Natural killer cell (primary cell): ENCODE measurements around the gene SPAG16. TPM values are rescaled to one million over a fixed set of nuclear protein-coding genes. Genes with fewer than 3 reads are reported as not detected.

ENCODE experiments used
- ATAC-seq, 3 donors: fragments of 150-1000 bp in 2 of 3; fragments of 200-7000 bp in 1 of 3; cut with Tn5 transposase; 1 replicate in 1 of 3; 2 replicates in 2 of 3; pipeline ENCODE4 v1.10.0; 2021; ENCODE audit warnings: mild to moderate bottlenecking in 2 of 3, moderate library complexity in 2 of 3
- DNase-seq, 2 donors: peaks; one replicate each; pipeline versions ENCODE4 v3.0.0 to v3.0.0-alpha.2; 2013 to 2021; ENCODE audit warnings: mixed read lengths in 1 of 2
- H3K27ac ChIP-seq: one replicate; pipeline ENCODE4 v1.5.1; 2013; ENCODE audit warnings: mild to moderate bottlenecking, low read length
- H3K27me3 ChIP-seq: one replicate; pipeline ENCODE4 v1.6.1; 2013; ENCODE audit warnings: low read length; ENCODE audit not compliant: control insufficient read depth, insufficient read depth
- H3K36me3 ChIP-seq: one replicate; pipeline ENCODE4 v1.6.1; 2013; ENCODE audit warnings: low read length; ENCODE audit not compliant: control insufficient read depth, insufficient read depth
- H3K4me1 ChIP-seq: one replicate; pipeline ENCODE4 v1.6.1; 2013; ENCODE audit warnings: low read length; ENCODE audit not compliant: control insufficient read depth, insufficient read depth
- H3K4me3 ChIP-seq: one replicate; pipeline ENCODE4 v1.5.1; 2013; ENCODE audit warnings: low read length
- H3K9me3 ChIP-seq: one replicate; pipeline ENCODE4 v1.6.1; 2013; ENCODE audit warnings: low read length; ENCODE audit not compliant: control insufficient read depth, insufficient read depth
- H3K27ac Mint-ChIP-seq, 2 donors: one replicate each; pipeline ENCODE4 v1.8.0; 2022; ENCODE audit warnings: mild to moderate bottlenecking in 2 of 2, mixed read lengths in 2 of 2, moderate library complexity in 1 of 2
- H3K27me3 Mint-ChIP-seq, 2 donors: one replicate each; pipeline ENCODE4 v1.8.0; 2022; ENCODE audit warnings: low read depth in 2 of 2, mixed read lengths in 2 of 2
- H3K36me3 Mint-ChIP-seq: one replicate; pipeline ENCODE4 v1.8.0; 2022; ENCODE audit warnings: mixed read lengths
- H3K4me1 Mint-ChIP-seq, 2 donors: one replicate each; pipeline ENCODE4 v1.8.0; 2022; ENCODE audit warnings: mixed read lengths in 2 of 2
- H3K4me3 Mint-ChIP-seq: one replicate; pipeline ENCODE4 v1.8.0; 2022; ENCODE audit warnings: mild to moderate bottlenecking, moderate library complexity, mixed read lengths
- H3K9me3 Mint-ChIP-seq, 2 donors: one replicate each; pipeline ENCODE4 v1.8.0; 2022; ENCODE audit warnings: mixed read lengths in 2 of 2
- WGBS: methylation state at CpG from one replicate; pipeline ENCODE4 v1.1.7; 2013; ENCODE audit warnings: missing lambda C conversion rate; ENCODE audit not compliant: insufficient coverage; 5-methylcytosine and 5-hydroxymethylcytosine counted together
- intact Hi-C: fragments of 100-400 bp; cut with micrococcal nuclease; formaldehyde crosslinking; loops from one replicate; pipeline ENCODE4 v1.14.2; 2022
- total RNA-seq, 4 donors: library from RNA; stranded (reverse); fragments of 120-200 nt in 1 of 4; gene quantifications; one replicate each; pipeline versions ENCODE4 v1.2.3 to v1.2.4, GENCODE V29; 2013 to 2022
- TF ChIP-seq, protein P1 (sequence below): fragments of 200-600 bp; IDR thresholded peaks from one replicate; pipeline ENCODE4 v1.8.0; 2022; ENCODE audit warnings: antibody characterized with exemption

The SPAG16 gene
- total RNA-seq, 3 donors from 2014 or later (not counting 1 experiment from before 2014, with no cell fraction given): 3.5 to 5.8 (median 4.0) TPM

DNA sequence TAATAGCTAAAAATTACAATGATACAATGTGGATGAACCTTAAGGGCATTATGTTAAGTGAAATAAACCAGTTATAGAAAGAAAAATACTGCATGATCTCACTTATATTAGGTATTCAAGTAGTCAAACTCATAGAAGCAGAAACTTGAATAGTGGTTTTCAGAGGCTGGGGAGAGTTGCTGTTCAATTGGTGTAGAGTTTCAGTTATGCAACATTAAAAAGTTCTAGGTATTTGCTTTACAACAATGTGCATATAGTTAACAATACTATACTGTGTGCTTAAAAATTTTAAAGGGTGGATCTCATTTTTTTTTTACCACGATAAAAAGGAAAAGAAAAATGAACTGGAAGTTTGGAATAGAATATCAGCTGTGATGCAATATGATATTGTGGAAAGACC lies 479.1 kb downstream of the SPAG16 start:
- H3K36me3 Mint-ChIP-seq: no peaks in the 10 kb centered on the region
- Histone ChIP-seq H3K4me3 (no peak overlapping the region), H3K27ac (no peak overlapping the region), H3K4me1 (no peaks in the 10 kb centered on the region), H3K27me3 (no peaks in the 10 kb centered on the region), H3K9me3 (no peaks in the 10 kb centered on the region), H3K36me3 (no peaks in the 10 kb centered on the region)
- no peak overlapping the region for H3K27ac Mint-ChIP-seq
- intact Hi-C loops: no loop called here
- peaks cover 5 to 8% of the 10 kb centered on the region in 2 donors for H3K9me3 Mint-ChIP-seq
- no peak for ATAC-seq
- 86% methylated on average over 1 of the region's 1 CpG for WGBS
- H3K4me3 Mint-ChIP-seq: no peak overlapping the region
- DNase-seq: no peak
- TF ChIP-seq, protein P1, sequence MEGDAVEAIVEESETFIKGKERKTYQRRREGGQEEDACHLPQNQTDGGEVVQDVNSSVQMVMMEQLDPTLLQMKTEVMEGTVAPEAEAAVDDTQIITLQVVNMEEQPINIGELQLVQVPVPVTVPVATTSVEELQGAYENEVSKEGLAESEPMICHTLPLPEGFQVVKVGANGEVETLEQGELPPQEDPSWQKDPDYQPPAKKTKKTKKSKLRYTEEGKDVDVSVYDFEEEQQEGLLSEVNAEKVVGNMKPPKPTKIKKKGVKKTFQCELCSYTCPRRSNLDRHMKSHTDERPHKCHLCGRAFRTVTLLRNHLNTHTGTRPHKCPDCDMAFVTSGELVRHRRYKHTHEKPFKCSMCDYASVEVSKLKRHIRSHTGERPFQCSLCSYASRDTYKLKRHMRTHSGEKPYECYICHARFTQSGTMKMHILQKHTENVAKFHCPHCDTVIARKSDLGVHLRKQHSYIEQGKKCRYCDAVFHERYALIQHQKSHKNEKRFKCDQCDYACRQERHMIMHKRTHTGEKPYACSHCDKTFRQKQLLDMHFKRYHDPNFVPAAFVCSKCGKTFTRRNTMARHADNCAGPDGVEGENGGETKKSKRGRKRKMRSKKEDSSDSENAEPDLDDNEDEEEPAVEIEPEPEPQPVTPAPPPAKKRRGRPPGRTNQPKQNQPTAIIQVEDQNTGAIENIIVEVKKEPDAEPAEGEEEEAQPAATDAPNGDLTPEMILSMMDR: no peak
- no peaks in the 10 kb centered on the region for H3K4me1 Mint-ChIP-seq
- no peaks in the 10 kb centered on the region for H3K27me3 Mint-ChIP-seq

DNA sequence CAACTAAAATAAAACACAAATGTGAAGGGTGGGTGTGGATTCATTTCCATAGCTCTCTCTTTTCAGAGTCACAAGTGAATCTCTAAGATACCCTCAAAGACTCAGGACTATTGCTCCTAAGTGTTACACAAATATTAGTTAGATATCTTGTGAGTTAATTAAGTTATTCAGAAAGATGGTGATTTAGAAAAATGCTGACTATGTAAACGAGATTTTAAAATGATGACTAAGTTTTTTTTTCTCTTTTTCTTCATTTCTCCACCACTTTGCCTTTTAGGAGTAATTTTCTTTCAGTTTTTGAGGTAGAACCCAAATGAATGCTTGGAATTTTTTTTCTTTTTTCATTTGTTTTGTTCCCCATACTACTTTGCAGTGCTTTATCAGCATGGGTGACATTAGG lies 479.7 kb downstream of the SPAG16 start:
- WGBS: no CpG with 5 or more reads among the region's 1 CpG
- Mint-ChIP-seq H3K4me3 (no peak overlapping the region), H3K27ac (no peak overlapping the region), H3K36me3 (no peaks in the 10 kb centered on the region), H3K27me3 (no peaks in the 10 kb centered on the region), H3K4me1 (no peaks in the 10 kb centered on the region), H3K9me3 (peaks cover 5 to 6% of the 10 kb centered on the region in 2 donors)
- no peak for ATAC-seq
- Histone ChIP-seq H3K27me3 (no peaks in the 10 kb centered on the region), H3K36me3 (no peaks in the 10 kb centered on the region), H3K4me1 (no peaks in the 10 kb centered on the region), H3K9me3 (no peaks in the 10 kb centered on the region), H3K27ac (no peak overlapping the region), H3K4me3 (no peak overlapping the region)
- intact Hi-C loops: no loop called here
- DNase-seq: no peak
- TF ChIP-seq, protein P1: no peak

DNA sequence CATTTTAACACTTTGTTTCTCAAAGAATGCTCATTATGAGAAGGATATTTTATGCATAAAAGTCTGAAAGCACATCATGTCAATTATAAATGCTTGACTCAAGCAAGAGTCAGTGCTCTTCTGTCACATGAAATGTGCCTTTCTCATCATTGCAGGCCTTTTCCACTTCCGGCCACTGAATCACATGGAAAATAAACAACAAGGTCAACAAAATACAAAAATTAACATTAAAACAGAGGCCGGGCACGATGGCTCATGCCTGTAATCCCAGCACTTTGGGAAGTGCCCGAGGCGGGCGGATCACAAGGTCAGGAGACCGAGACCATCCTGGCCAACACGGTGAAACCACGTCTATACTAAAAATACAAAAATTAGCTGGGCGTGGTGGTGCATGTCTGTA lies 480.6 kb downstream of the SPAG16 start:
- Histone ChIP-seq H3K9me3 (no peaks in the 10 kb centered on the region), H3K27ac (no peak overlapping the region), H3K4me3 (no peak overlapping the region), H3K27me3 (no peaks in the 10 kb centered on the region), H3K4me1 (no peaks in the 10 kb centered on the region), H3K36me3 (no peaks in the 10 kb centered on the region)
- Mint-ChIP-seq H3K9me3 (peaks cover 5 to 6% of the 10 kb centered on the region in 2 donors), H3K36me3 (no peaks in the 10 kb centered on the region), H3K27ac (no peak overlapping the region), H3K4me1 (no peaks in the 10 kb centered on the region), H3K4me3 (no peak overlapping the region), H3K27me3 (no peaks in the 10 kb centered on the region)
- DNase-seq: no peak
- WGBS: 92% methylated on average over 10 of the region's 10 CpGs
- TF ChIP-seq, protein P1: no peak
- intact Hi-C loops: no loop called here
- no peak for ATAC-seq

DNA sequence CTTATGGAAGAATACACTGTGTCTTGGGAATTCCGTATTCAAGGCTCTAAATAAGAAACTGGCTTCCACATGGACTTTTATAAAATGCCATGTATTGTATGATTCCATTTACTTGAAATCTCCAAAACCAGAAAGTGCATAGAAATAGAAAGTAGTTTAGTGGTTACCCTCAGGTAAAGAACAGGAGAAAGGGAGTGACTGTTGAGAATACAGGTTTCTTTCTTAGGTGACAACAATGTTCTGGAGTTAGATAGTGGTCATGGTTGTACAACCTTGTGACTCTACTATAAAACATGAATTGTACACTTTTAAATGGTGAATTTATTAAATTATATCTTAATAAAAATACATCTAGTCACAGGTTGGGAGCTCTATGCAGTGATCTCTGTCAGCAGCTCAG lies 481.8 kb downstream of the SPAG16 start:
- intact Hi-C loops: no loop called here
- Mint-ChIP-seq H3K4me3 (no peak overlapping the region), H3K9me3 (peaks cover 5% of the 10 kb centered on the region in 2 donors), H3K4me1 (no peaks in the 10 kb centered on the region), H3K36me3 (no peaks in the 10 kb centered on the region), H3K27ac (no peak overlapping the region), H3K27me3 (no peaks in the 10 kb centered on the region)
- no peaks in the 10 kb centered on the region for H3K9me3 ChIP-seq
- H3K27me3 ChIP-seq: no peaks in the 10 kb centered on the region
- TF ChIP-seq, protein P1: no peak
- no peaks in the 10 kb centered on the region for H3K36me3 ChIP-seq
- no peak overlapping the region for H3K4me3 ChIP-seq
- H3K27ac ChIP-seq: no peak overlapping the region
- 88% methylated on average over 1 of the region's 1 CpG for WGBS
- DNase-seq: no peak
- no peak for ATAC-seq
- H3K4me1 ChIP-seq: no peaks in the 10 kb centered on the region
